ENCODE measurements around the gene C2orf68. TPM values are rescaled to one million over a fixed set of nuclear protein-coding genes. Genes with fewer than 3 reads are reported as not detected.

Gene C2orf68
- total RNA-seq, 2 experiments from 2014 or later, result 86.2 to 86.7 TPM

- Histone ChIP-seq H3K36me3 (ENCODE audit: insufficient read depth, low read length) (peaks cover 98% of the 10 kb centered on the region), H3K9me2 (ENCODE audit: insufficient read depth, low read length) (no peaks in the 10 kb centered on the region), H3K9me3 (ENCODE audit: low read length) (no peaks in the 10 kb centered on the region), H2AFZ (ENCODE audit: low read length) (no peak overlapping the region), H3K4me2 (ENCODE audit: low read length) (no peak overlapping the region), H3K27ac (ENCODE audit: low read depth, low read length, poor library complexity, severe bottlenecking) (no peak overlapping the region), H3K4me3 (ENCODE audit: low read depth, low read length, poor library complexity, severe bottlenecking) (no peak overlapping the region), H4K20me1 (ENCODE audit: insufficient read depth, low read length) (no peaks in the 10 kb centered on the region), H3K4me1 (ENCODE audit: insufficient read depth, low read length, poor library complexity, severe bottlenecking) (no peaks in the 10 kb centered on the region), H3K79me2 (ENCODE audit: insufficient read depth, low read depth, low read length) (no peaks in the 10 kb centered on the region)
- TF ChIP-seq EZH2phosphoT487 (IDR thresholded peaks at IDR 0.05; ENCODE audit: borderline replicate concordance, low read depth, low read length) (no peak), CTCF (conservative IDR thresholded peaks at IDR 0.05; ENCODE audit: low read length) (no peak)
- POLR2A ChIA-PET, result interaction anchor here (0.7 kb wide), 1 partner anchor 20 kb away, joined by 3 read pairs; no protein-coding TSS in a partner anchor
- no peak for DNase-seq (ENCODE audit: low spot score)
- CTCF ChIA-PET (ENCODE audit: unreplicated experiment), result no interaction called here
- no TSS peak for BruUV-seq (replicated peaks)
- intact Hi-C loops (cut with micrococcal nuclease; ENCODE audit: unreplicated experiment), result no loop called here
These were observed 19.4 kb upstream of the C2orf68 start for GRCh38 chr2:85631316-85631715.

GRCh38 chr2:85628658-85629057 lies 16.8 kb upstream of the C2orf68 start:
- H2AFZ ChIP-seq (ENCODE audit: low read length), result no peak overlapping the region
- no peaks in the 10 kb centered on the region for H4K20me1 ChIP-seq (ENCODE audit: insufficient read depth, low read length)
- no peak for DNase-seq (ENCODE audit: low spot score)
- peaks cover 99% of the 10 kb centered on the region for H3K36me3 ChIP-seq (ENCODE audit: insufficient read depth, low read length)
- H3K27ac ChIP-seq (ENCODE audit: low read depth, low read length, poor library complexity, severe bottlenecking), result no peak overlapping the region
- TF ChIP-seq EZH2phosphoT487 (IDR thresholded peaks at IDR 0.05; ENCODE audit: borderline replicate concordance, low read depth, low read length) (no peak), CTCF (conservative IDR thresholded peaks at IDR 0.05; ENCODE audit: low read length) (no peak)
- POLR2A ChIA-PET, result no interaction called here
- no peaks in the 10 kb centered on the region for H3K79me2 ChIP-seq (ENCODE audit: insufficient read depth, low read depth, low read length)
- CTCF ChIA-PET (ENCODE audit: unreplicated experiment), result no interaction called here
- H3K9me3 ChIP-seq (ENCODE audit: low read length), result no peaks in the 10 kb centered on the region
- no peaks in the 10 kb centered on the region for H3K4me1 ChIP-seq (ENCODE audit: insufficient read depth, low read length, poor library complexity, severe bottlenecking)
- H3K4me2 ChIP-seq (ENCODE audit: low read length), result no peak overlapping the region
- H3K4me3 ChIP-seq (ENCODE audit: low read depth, low read length, poor library complexity, severe bottlenecking), result no peak overlapping the region
- intact Hi-C loops (cut with micrococcal nuclease; ENCODE audit: unreplicated experiment), result no loop called here
- TSS peak; percentile 38 for BruUV-seq (replicated peaks)
- no peaks in the 10 kb centered on the region for H3K9me2 ChIP-seq (ENCODE audit: insufficient read depth, low read length)

- Histone ChIP-seq H4K20me1 (ENCODE audit: insufficient read depth, low read length) (0 out of 2 replicates have a peak, but pooled peaks cover 9% of the 10 kb centered on the region), H3K4me1 (ENCODE audit: insufficient read depth, low read length, poor library complexity, severe bottlenecking) (no peaks in the 10 kb centered on the region), H3K4me3 (ENCODE audit: low read depth, low read length, poor library complexity, severe bottlenecking) (no peak overlapping the region), H3K36me3 (ENCODE audit: insufficient read depth, low read length) (peaks cover 96% of the 10 kb centered on the region), H2AFZ (ENCODE audit: low read length) (no peak overlapping the region), H3K4me2 (ENCODE audit: low read length) (no peak overlapping the region), H3K9me2 (ENCODE audit: insufficient read depth, low read length) (no peaks in the 10 kb centered on the region), H3K79me2 (ENCODE audit: insufficient read depth, low read depth, low read length) (peaks cover 23% of the 10 kb centered on the region), H3K9me3 (ENCODE audit: low read length) (no peaks in the 10 kb centered on the region), H3K27ac (ENCODE audit: low read depth, low read length, poor library complexity, severe bottlenecking) (no peak overlapping the region)
- POLR2A ChIA-PET, result no interaction called here
- BruUV-seq (replicated peaks), result no TSS peak
- CTCF ChIA-PET (ENCODE audit: unreplicated experiment), result no interaction called here
- TF ChIP-seq CTCF (conservative IDR thresholded peaks at IDR 0.05; ENCODE audit: low read length) (no peak), EZH2phosphoT487 (IDR thresholded peaks at IDR 0.05; ENCODE audit: borderline replicate concordance, low read depth, low read length) (no peak)
- DNase-seq (ENCODE audit: low spot score), result no peak
- intact Hi-C loops (cut with micrococcal nuclease; ENCODE audit: unreplicated experiment), result no loop called here
These were observed 12.1 kb upstream of the C2orf68 start for GRCh38 chr2:85623991-85624390.
